ENCODE data around the gene LDLRAP1. TPM values are rescaled to one million over a fixed set of nuclear protein-coding genes. Genes with fewer than 3 reads are reported as not detected.

LDLRAP1 gene
- total and polyA plus RNA-seq, 9 of the 15 experiments (the other 6 are each of a cell fraction or from before 2014, with no cell fraction given) = 0.56 to 29.6 (median 16.2) TPM

- TF ChIP-seq SPI1 (IDR thresholded peaks at IDR 0.05; ENCODE audit: borderline replicate concordance, low read depth, low read length) (no peak), SP2 (IDR thresholded peaks at IDR 0.05; ENCODE audit: extremely low read depth, low read depth, low read length, poor library complexity, severe bottlenecking) (no peak), HDAC3 (IDR thresholded peaks at IDR 0.05; ENCODE audit: borderline replicate concordance, partially characterized antibody) (no peak), XRCC5 (IDR thresholded peaks at IDR 0.05; ENCODE audit: low read depth, low read length) (no peak), TCF3 (CRISPR knock-in tag; IDR thresholded peaks at IDR 0.05) (no peak), HNRNPL (IDR thresholded peaks at IDR 0.05; ENCODE audit: low read depth, low read length) (no peak), POLR3A (IDR thresholded peaks at IDR 0.05; ENCODE audit: borderline replicate concordance, extremely low read depth, insufficient read depth, insufficient read length) (no peak), KHSRP (IDR thresholded peaks at IDR 0.05) (no peak), MEF2A (IDR thresholded peaks at IDR 0.05; ENCODE audit: control insufficient read depth, low read depth, low read length) (no peak), ZHX1 (conservative IDR thresholded peaks at IDR 0.05; ENCODE audit: low read length) (no peak)
These were observed 19.9 kb upstream of the LDLRAP1 start (continued) for GRCh38 chr1:25523542-25523941.

All from K562 (cell line).